Activated CD4-positive, alpha-beta T cell treated with anti-CD3 and anti-CD28 coated beads, Interleukin-2, amount 10 ng/mL, durations not matched to agents 7 days and 5 days (primary cell): ENCODE results near the gene KDELR3. TPM values are rescaled to one million over a fixed set of nuclear protein-coding genes. Genes with fewer than 3 reads are reported as not detected.

Experiments used
- CTCF ChIA-PET: fragments of 350-600 bp; sonication (Branson Sonifier 250); formaldehyde crosslinking; loops from one replicate; lab custom pipeline; 2021; ENCODE audit warnings: antibody characterized with exemption; lab: Charles Lee
- POLR2A ChIA-PET: fragments of 350-600 bp; sonication (Branson Sonifier 250); formaldehyde crosslinking; loops from one replicate; lab custom pipeline; 2021; ENCODE audit warnings: antibody characterized with exemption; lab: Charles Lee
- DNase-seq: peaks from one replicate; pipeline ENCODE4 v3.0.0-alpha.2; 2020
- H3K27ac Mint-ChIP-seq: one replicate; pipeline ENCODE4 v1.8.0; 2021; ENCODE audit warnings: mild to moderate bottlenecking, moderate library complexity, mixed read lengths
- H3K27me3 Mint-ChIP-seq: one replicate; pipeline ENCODE4 v1.8.0; 2021; ENCODE audit warnings: mixed read lengths
- H3K36me3 Mint-ChIP-seq: one replicate; pipeline ENCODE4 v1.8.0; 2021; ENCODE audit warnings: low read depth, mixed read lengths
- H3K4me1 Mint-ChIP-seq: one replicate; pipeline ENCODE4 v1.8.0; 2021; ENCODE audit warnings: mixed read lengths
- H3K4me3 Mint-ChIP-seq: one replicate; pipeline ENCODE4 v1.8.0; 2021; ENCODE audit warnings: mild to moderate bottlenecking, moderate library complexity, mixed read lengths
- H3K9me3 Mint-ChIP-seq: one replicate; pipeline ENCODE4 v1.8.0; 2021; ENCODE audit warnings: mixed read lengths
- total RNA-seq, 2 experiments: library from RNA; stranded (reverse); gene quantifications; one replicate each; pipeline ENCODE4 v1.2.3, GENCODE V29; 2021

Gene KDELR3
- total RNA-seq, 2 experiments from 2014 or later: 0.17 to 0.23 TPM

DNA sequence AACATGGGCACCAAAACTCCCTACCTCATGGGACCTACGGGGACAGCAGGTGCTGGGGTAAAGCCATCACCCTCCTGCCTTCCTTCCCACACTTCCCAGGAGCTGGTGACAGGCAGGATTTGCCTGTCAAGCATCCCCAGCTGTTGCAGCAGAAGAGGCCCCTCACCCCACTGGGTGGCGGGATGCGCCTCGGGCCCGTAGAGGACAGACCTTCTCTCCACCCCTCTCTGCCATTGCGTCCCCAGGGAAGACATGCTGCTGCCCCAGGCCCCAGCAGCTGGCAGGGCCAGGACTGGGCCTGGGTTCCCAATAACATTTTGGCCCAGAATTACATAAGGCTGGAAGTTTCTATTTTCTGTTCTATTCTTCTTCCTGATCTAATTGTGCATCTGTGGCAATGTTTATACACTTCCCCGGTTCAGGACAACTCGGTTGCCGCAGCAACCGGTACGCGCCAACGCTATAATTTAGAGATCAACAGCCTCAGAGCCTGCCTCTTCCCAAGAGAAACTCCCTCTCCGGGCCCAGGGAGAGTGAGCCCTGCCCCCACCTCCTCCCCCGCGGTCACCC lies 38.3 kb upstream of the KDELR3 start:
- ChIA-PET CTCF (interaction anchor here (0.7 to 1.6 kb wide), 4 partner anchors 11 to 378 kb away, joined by 3 to 5 read pairs (median 3); no protein-coding TSS in a partner anchor), POLR2A (no interaction called here)
- Mint-ChIP-seq H3K4me3 (no peak overlapping the region), H3K27me3 (no peaks in the 10 kb centered on the region), H3K27ac (no peak overlapping the region), H3K4me1 (no peaks in the 10 kb centered on the region), H3K9me3 (no peaks in the 10 kb centered on the region), H3K36me3 (no peaks in the 10 kb centered on the region)
- no peak for DNase-seq

DNA sequence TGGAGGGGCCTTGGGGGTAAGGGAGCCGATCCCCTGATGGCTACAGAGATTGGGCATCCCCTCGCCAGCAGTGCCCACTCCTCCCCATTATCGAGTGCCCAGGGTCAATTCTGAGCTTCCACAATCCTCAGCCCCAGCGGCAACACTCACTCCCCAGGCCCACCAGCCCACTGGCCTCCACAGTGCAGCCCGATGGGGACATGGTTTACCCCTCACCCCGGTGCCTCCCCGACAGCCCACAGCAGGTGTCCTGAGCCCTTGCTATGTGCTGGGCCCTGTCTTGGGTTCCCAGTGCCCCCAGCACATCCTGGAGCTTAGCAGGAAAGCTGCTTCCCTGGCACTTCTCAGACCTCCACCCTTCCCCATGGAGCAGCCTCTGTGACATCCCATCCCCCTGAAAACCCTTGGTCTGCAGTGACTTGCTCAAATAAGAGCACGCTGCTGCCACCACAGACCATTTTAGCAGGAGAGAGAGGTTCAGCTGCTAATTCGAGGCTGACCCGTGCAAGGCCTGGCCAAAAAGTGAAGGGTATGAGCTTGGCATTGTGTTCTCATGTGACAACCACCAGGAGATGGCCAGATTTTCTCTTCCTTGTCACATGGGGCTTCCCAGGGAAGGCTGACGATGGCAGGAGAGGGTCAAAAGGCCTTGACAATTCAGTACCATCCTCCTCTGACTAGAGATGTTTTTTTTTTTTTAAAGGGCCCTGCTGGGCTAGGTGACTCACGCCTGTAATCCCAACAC lies 36.5 kb upstream of the KDELR3 start:
- Mint-ChIP-seq H3K27ac (no peak overlapping the region), H3K27me3 (no peaks in the 10 kb centered on the region), H3K4me3 (no peak overlapping the region), H3K9me3 (no peaks in the 10 kb centered on the region), H3K36me3 (no peaks in the 10 kb centered on the region), H3K4me1 (no peaks in the 10 kb centered on the region)
- ChIA-PET POLR2A (no interaction called here), CTCF (interaction anchor here (0.6 kb wide), 2 partner anchors 26 to 625 kb away, joined by 3 to 4 read pairs; no protein-coding TSS in a partner anchor)
- no peak for DNase-seq

DNA sequence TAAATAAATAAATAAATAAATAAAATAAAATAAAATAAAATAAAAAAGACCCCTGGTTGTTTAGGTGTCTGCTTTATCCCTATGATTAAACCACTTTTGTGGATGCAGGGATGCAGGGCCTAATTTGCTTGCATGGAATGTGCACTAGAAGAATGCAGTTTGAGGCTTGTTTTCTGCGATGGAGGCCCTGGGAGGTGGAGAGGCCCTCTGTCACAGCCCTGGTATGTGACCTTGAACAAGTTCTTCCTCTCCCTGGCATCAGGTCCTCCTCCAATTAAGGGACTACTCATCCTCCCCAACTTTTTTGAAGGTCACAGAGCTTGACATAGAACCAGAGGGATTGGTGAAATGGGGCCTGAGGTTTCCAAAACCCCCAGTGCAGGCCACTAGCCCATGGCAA lies 35.6 kb upstream of the KDELR3 start:
- CTCF ChIA-PET: no interaction called here
- no peaks in the 10 kb centered on the region for H3K9me3 Mint-ChIP-seq
- no peaks in the 10 kb centered on the region for H3K4me1 Mint-ChIP-seq
- no peaks in the 10 kb centered on the region for H3K36me3 Mint-ChIP-seq
- no peak for DNase-seq
- POLR2A ChIA-PET: no interaction called here
- no peaks in the 10 kb centered on the region for H3K27me3 Mint-ChIP-seq
- H3K4me3 Mint-ChIP-seq: no peak overlapping the region
- no peak overlapping the region for H3K27ac Mint-ChIP-seq

DNA sequence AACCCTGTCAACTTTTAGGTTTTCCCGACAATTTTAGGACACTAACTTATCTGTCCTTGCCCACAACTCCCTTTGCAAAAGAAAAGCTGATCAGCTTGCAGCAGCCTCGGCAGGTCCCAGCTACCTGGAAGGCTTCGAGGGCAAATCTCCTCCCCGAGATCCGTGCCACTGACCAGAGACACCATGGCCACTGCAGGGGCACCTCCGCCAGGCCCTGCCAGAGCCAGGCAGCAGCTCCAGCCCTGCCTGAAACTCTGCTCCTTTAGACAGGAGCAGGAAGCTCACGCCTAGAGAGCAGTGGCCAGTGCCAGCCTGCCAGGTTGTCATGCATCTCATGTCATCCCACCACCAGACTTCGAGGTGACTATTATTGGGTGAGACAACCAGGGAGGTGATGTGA lies 34.0 kb upstream of the KDELR3 start:
- Mint-ChIP-seq H3K9me3 (no peaks in the 10 kb centered on the region), H3K4me3 (no peak overlapping the region), H3K27ac (no peak overlapping the region), H3K27me3 (no peaks in the 10 kb centered on the region), H3K4me1 (no peaks in the 10 kb centered on the region), H3K36me3 (no peaks in the 10 kb centered on the region)
- ChIA-PET POLR2A (no interaction called here), CTCF (interaction anchor here (1.2 kb wide), 1 partner anchor 20 kb away, joined by 3 read pairs; no protein-coding TSS in a partner anchor)
- DNase-seq: no peak

DNA sequence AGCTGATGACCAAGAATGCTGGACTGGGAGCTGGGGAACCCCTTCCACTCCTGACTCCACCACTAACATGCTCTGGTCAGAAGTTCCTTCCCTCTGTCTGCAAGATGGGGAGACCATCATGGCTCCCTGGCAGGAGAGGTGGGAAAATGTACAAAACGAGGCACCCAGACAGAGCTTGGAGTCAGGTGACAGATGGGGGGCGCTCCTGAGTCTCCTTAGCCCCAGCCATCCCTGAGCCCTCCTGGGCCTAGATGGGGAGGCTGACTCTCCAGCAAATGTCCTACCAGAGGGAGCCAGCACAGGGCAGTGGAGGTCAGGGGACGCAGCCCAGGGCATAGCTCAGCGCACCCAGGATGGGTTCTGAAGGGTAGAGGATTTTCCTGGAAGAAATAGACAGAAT lies 32.9 kb upstream of the KDELR3 start:
- DNase-seq: no peak
- ChIA-PET CTCF (no interaction called here), POLR2A (no interaction called here)
- H3K27ac Mint-ChIP-seq: no peak overlapping the region
- H3K4me3 Mint-ChIP-seq: no peak overlapping the region
- no peaks in the 10 kb centered on the region for H3K9me3 Mint-ChIP-seq
- no peaks in the 10 kb centered on the region for H3K4me1 Mint-ChIP-seq
- no peaks in the 10 kb centered on the region for H3K36me3 Mint-ChIP-seq
- no peaks in the 10 kb centered on the region for H3K27me3 Mint-ChIP-seq

DNA sequence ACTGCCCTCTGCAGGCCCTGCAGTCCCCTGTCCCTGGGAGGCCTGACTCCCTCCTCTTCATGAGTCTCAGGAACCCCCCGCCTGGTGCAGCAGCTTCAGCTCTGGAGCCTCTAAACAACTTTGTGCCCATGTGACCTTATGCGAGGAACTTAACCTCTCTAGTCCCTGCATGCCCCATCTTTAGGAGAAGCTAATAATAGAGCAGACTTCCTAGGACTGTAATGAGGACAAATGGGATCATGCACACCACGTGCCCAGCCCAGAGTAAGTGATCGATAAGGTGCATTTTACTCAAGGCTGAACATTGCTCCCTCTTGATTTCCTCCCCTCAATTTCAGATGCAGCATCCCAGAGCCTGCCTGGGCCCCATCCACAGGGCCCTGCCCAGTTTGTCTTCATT lies 31.9 kb upstream of the KDELR3 start:
- Mint-ChIP-seq H3K27ac (no peak overlapping the region), H3K27me3 (peaks cover 5% of the 10 kb centered on the region), H3K36me3 (no peaks in the 10 kb centered on the region), H3K4me1 (no peaks in the 10 kb centered on the region), H3K9me3 (no peaks in the 10 kb centered on the region), H3K4me3 (no peak overlapping the region)
- no peak for DNase-seq
- ChIA-PET CTCF (no interaction called here), POLR2A (no interaction called here)

DNA sequence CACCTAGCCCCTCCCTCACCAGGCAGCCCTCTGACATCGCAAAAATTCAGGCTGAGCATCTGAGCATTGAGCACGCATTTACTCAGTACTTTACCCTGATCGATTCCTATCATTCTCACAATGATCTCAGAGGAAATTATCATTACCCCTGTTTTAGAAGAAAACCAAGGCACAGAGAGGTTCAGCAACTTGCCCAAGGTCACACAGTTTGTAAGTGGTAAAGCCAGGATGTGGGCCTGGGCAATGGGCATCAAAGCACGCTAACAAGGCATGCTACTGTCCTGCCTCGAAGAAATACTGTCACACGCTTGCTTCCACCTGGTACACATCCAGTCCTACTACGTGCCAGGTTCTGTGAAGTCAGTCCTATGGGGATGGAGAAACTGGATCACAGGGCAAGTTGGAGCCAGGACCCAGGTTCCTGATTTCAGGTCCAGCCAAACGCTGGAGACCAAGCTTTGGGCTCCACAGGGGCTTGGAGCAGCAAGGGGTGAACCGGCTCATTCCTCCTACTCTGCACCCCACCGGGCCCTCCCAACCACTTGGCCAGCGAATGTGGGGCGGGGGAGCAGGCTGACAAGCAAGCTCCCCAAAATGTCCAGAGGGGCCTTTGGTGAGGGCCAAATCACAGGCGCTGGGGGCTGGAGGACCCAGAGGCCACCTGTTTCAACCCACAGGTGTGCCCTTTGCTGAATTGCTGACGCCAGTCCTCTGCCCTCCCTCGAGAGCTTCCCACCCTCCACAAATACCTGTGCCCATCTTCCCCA lies 31.1 kb upstream of the KDELR3 start:
- no peak for DNase-seq
- POLR2A ChIA-PET: no interaction called here
- peaks cover 5% of the 10 kb centered on the region for H3K27me3 Mint-ChIP-seq
- H3K9me3 Mint-ChIP-seq: no peaks in the 10 kb centered on the region
- H3K27ac Mint-ChIP-seq: no peak overlapping the region
- H3K4me1 Mint-ChIP-seq: no peaks in the 10 kb centered on the region
- no peak overlapping the region for H3K4me3 Mint-ChIP-seq
- CTCF ChIA-PET: no interaction called here
- no peaks in the 10 kb centered on the region for H3K36me3 Mint-ChIP-seq

DNA sequence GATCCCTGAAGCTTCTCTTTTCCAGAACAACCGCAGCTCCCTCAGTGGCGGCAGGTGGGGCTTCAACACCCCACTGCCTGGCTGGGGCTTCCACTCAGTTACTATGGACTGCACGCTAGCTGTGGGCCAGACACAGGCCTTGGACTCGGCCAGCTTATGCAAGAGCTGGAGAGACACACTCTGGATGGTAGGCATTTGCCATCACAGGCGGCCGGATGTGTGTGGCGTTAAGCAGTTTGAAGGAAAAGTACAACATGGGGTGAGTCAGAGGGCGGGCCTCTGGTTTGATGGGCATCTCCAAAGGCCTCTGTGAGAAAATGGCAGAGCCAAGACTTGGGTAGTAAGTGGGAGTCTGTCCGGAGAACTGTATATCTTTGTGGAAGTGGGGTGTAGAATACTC lies 30.5 kb upstream of the KDELR3 start:
- DNase-seq: no peak
- Mint-ChIP-seq H3K4me3 (no peak overlapping the region), H3K27me3 (peaks cover 5% of the 10 kb centered on the region), H3K4me1 (no peaks in the 10 kb centered on the region), H3K27ac (no peak overlapping the region), H3K36me3 (no peaks in the 10 kb centered on the region), H3K9me3 (no peaks in the 10 kb centered on the region)
- CTCF ChIA-PET: no interaction called here
- POLR2A ChIA-PET: no interaction called here

DNA sequence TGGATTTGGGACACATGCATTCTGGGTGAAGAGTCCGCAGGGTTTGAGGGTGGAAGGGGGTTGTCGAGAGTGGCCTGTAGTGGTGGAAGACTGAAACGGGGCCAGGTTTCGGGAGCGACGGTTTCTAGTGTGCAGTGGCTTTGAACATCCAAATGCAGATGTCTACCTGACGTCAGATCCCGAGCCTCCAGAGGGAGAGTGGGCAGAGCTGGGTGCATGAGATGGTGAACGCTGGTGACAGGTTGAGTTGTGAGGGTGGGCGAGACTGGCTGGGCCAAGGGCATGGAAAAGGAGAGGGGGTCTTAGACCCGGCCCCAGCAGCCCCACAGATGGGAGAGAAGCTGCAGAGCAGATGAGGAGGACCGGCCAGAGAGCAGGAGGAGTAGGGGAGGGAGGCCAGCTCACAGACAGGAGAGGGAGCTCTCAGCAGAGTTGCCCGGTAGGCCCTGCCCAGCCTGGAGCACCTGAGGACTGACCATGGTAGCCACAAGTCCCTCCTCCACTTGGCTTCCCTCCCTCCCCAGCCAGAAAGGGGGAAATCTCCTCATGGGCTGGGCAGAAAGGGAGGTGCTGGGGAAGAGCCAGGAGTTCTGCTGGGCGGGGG lies 27.0 kb upstream of the KDELR3 start:
- H3K4me3 Mint-ChIP-seq: no peak overlapping the region
- no peak for DNase-seq
- H3K9me3 Mint-ChIP-seq: no peaks in the 10 kb centered on the region
- H3K4me1 Mint-ChIP-seq: no peaks in the 10 kb centered on the region
- POLR2A ChIA-PET: no interaction called here
- H3K36me3 Mint-ChIP-seq: no peaks in the 10 kb centered on the region
- CTCF ChIA-PET: no interaction called here
- peaks cover 5% of the 10 kb centered on the region for H3K27me3 Mint-ChIP-seq
- no peak overlapping the region for H3K27ac Mint-ChIP-seq

DNA sequence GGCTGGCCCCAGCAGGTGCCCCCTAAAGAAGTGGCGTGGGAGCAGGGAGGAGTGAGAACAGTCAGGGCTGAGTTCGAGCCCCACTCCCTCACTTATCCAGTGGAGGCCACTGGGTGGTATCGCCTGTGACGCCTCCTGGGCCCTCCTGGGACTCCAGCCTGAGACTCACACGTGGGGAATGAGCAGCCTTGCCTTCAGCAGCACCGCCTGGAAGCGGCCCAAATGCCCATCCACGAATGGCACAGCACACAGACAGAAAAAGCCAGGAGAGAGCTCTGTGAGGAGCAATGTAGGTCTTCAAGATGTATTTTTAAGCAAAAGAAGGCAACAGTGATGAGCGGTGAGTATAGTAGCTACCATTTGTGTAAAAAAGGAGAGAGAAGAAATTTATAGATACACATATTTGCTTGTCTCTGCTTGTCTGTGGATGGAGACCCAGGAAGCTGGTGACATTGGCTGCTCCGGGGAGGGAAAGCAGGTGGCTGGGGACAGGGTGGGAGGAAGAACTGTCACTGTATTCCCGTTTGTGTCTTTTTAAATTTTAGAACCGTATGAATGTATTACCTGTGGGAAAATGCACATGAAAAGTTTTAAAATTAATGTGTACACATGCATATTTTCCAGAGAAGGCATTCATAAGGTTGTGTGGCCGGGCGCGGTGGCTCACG lies 26.1 kb upstream of the KDELR3 start:
- no peaks in the 10 kb centered on the region for H3K36me3 Mint-ChIP-seq
- no peak overlapping the region for H3K27ac Mint-ChIP-seq
- no peak overlapping the region for H3K4me3 Mint-ChIP-seq
- ChIA-PET CTCF (interaction anchor here (0.6 kb wide), 1 partner anchor 24 kb away, joined by 3 read pairs; no protein-coding TSS in a partner anchor), POLR2A (no interaction called here)
- H3K9me3 Mint-ChIP-seq: no peaks in the 10 kb centered on the region
- no peak for DNase-seq
- H3K27me3 Mint-ChIP-seq: peaks cover 5% of the 10 kb centered on the region
- H3K4me1 Mint-ChIP-seq: no peaks in the 10 kb centered on the region

DNA sequence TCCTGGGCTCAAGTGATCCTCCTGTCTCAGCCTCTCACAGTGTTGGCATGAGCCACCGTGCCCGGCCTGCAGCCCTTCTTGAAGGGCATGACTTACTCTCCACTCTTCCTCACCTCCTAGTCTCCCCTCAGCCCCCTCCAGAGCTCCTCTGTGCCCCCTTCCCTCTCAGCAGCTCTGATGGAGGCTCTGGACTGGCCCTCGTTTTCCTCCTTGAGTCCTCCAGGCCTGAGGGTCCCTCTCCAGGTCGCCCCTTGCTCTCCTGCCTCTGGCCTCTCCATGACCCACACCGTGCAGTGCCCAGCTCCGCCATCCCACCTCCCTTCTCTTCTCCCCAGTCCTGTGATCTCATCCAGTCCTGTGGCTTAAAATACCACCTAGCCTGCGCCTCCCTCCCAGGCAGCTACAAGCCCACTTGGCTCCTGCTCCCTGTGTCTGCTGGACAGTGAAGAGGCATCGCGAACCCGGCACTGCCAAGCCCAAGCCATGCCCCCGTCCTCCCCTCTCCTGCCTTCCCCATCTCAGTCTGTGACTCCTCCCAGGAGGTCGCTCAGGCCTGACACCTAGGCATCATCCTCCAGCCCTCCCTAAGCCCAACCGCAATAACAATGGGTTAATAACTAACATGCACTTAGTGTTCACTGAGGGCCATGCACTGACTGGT lies 24.8 kb upstream of the KDELR3 start:
- ChIA-PET POLR2A (no interaction called here), CTCF (no interaction called here)
- Mint-ChIP-seq H3K27ac (no peak overlapping the region), H3K27me3 (peaks cover 5% of the 10 kb centered on the region), H3K4me1 (no peaks in the 10 kb centered on the region), H3K4me3 (no peak overlapping the region), H3K9me3 (no peaks in the 10 kb centered on the region), H3K36me3 (no peaks in the 10 kb centered on the region)
- no peak for DNase-seq
